ENCODE measurements around the gene ICAM5. TPM values are rescaled to one million over a fixed set of nuclear protein-coding genes. Genes with fewer than 3 reads are reported as not detected.

Gene ICAM5
- total RNA-seq, 1 experiment from 2014 or later: 19.2 TPM

- Histone ChIP-seq H3K27ac (no peak overlapping the region), H3K27me3 (ENCODE audit: insufficient read depth, low read depth) (no peaks in the 10 kb centered on the region), H4K20me1 (ENCODE audit: insufficient read depth) (no peaks in the 10 kb centered on the region), H3K9me3 (ENCODE audit: insufficient read depth, low read depth) (no peaks in the 10 kb centered on the region), H3K9me2 (ENCODE audit: insufficient read depth) (no peaks in the 10 kb centered on the region), H3K4me3 (no peak overlapping the region), H3K4me2 (no peak overlapping the region), H3K79me2 (ENCODE audit: low read depth) (no peaks in the 10 kb centered on the region), H2AFZ (no peak overlapping the region), H3F3A (ENCODE audit: insufficient read depth, low read depth) (peaks cover 7% of the 10 kb centered on the region; the same call in 1 of the 2 replicates), H3K4me1 (replicated peaks; ENCODE audit: insufficient read depth) (peaks cover 8% of the 10 kb centered on the region; the same call in 1 of the 2 replicates), H3K36me3 (ENCODE audit: low read depth) (no peaks in the 10 kb centered on the region)
- DNase-seq: no peak
- TF ChIP-seq EZH2 (IDR thresholded peaks at IDR 0.05; ENCODE audit: low read depth) (no peak), CTCF (conservative IDR thresholded peaks at IDR 0.05) (no peak)
- ChIA-PET CTCF (no interaction called here), POLR2A (ENCODE audit: unreplicated experiment) (no interaction called here)
- intact Hi-C loops (cut with micrococcal nuclease; ENCODE audit: unreplicated experiment): no loop called here
- no TSS peak for BruUV-seq (replicated peaks)
Observed at GRCh38 chr19:10295847-10296591, 6.3 kb downstream of the ICAM5 start.

GRCh38 chr19:10299545-10300458 lies 10.1 kb downstream of the ICAM5 start:
- no peaks in the 10 kb centered on the region for H3K27me3 ChIP-seq (ENCODE audit: insufficient read depth, low read depth)
- intact Hi-C loops (cut with micrococcal nuclease; ENCODE audit: unreplicated experiment): no loop called here
- H3K4me2 ChIP-seq: no peak overlapping the region
- no peaks in the 10 kb centered on the region; the same call in 1 of the 2 replicates for H3F3A ChIP-seq (ENCODE audit: insufficient read depth, low read depth)
- BruUV-seq (replicated peaks): no TSS peak
- H3K4me3 ChIP-seq: no peak overlapping the region
- no peak for TF ChIP-seq EZH2 (IDR thresholded peaks at IDR 0.05; ENCODE audit: low read depth)
- ChIA-PET CTCF (interaction anchor here (0.6 kb wide), 1 partner anchor 43 kb away, joined by 3 read pairs; no protein-coding TSS in a partner anchor), POLR2A (ENCODE audit: unreplicated experiment) (no interaction called here)
- H2AFZ ChIP-seq: no peak overlapping the region
- H3K27ac ChIP-seq: no peak overlapping the region
- DNase-seq: no peak
- H3K9me2 ChIP-seq (ENCODE audit: insufficient read depth): no peaks in the 10 kb centered on the region
- no peaks in the 10 kb centered on the region for H3K36me3 ChIP-seq (ENCODE audit: low read depth)
- no peaks in the 10 kb centered on the region for H4K20me1 ChIP-seq (ENCODE audit: insufficient read depth)
- no peaks in the 10 kb centered on the region for H3K79me2 ChIP-seq (ENCODE audit: low read depth)
- no peaks in the 10 kb centered on the region for H3K9me3 ChIP-seq (ENCODE audit: insufficient read depth, low read depth)
- H3K4me1 ChIP-seq (replicated peaks; ENCODE audit: insufficient read depth): no peaks in the 10 kb centered on the region

GRCh38 chr19:10305139-10305806 lies 15.5 kb downstream of the ICAM5 start:
- Histone ChIP-seq H3K9me2 (ENCODE audit: insufficient read depth) (no peaks in the 10 kb centered on the region), H3K4me3 (no peak overlapping the region), H3F3A (ENCODE audit: insufficient read depth, low read depth) (peaks cover 6% of the 10 kb centered on the region; the same call in 1 of the 2 replicates), H3K27me3 (ENCODE audit: insufficient read depth, low read depth) (no peaks in the 10 kb centered on the region), H3K27ac (no peak overlapping the region), H4K20me1 (ENCODE audit: insufficient read depth) (no peaks in the 10 kb centered on the region), H3K79me2 (ENCODE audit: low read depth) (no peaks in the 10 kb centered on the region), H3K4me1 (replicated peaks; ENCODE audit: insufficient read depth) (no peaks in the 10 kb centered on the region), H2AFZ (no peak overlapping the region), H3K36me3 (ENCODE audit: low read depth) (no peaks in the 10 kb centered on the region; the same call in 1 of the 2 replicates), H3K4me2 (no peak overlapping the region), H3K9me3 (ENCODE audit: insufficient read depth, low read depth) (no peaks in the 10 kb centered on the region)
- no peak for DNase-seq
- ChIA-PET CTCF (no interaction called here), POLR2A (ENCODE audit: unreplicated experiment) (interaction anchor here (0.7 kb wide), 1 partner anchor 28 kb away, joined by 5 read pairs; no protein-coding TSS in a partner anchor)
- no TSS peak for BruUV-seq (replicated peaks)
- intact Hi-C loops (cut with micrococcal nuclease; ENCODE audit: unreplicated experiment): no loop called here
- TF ChIP-seq CTCF (conservative IDR thresholded peaks at IDR 0.05) (no peak), EZH2 (IDR thresholded peaks at IDR 0.05; ENCODE audit: low read depth) (no peak)

Data from PC-9 (cell line).